Endometrium (tissue), 2 donors: Measurements from ENCODE around the gene PPM1L.
"Not testable (repeated sequence)": the region's sequence is repeated elsewhere in the genome, so short reads cannot be mapped to it uniquely, and the experiment has no call there.

Experiments used
- FAIRE-seq: peaks from 2 replicates; lab custom pipeline; 2012; peaks lifted over from hg19 to GRCh38; lab: Jason Lieb, UNC
- donor health status: control.
- donor health status: control.

Gene PPM1L

DNA sequence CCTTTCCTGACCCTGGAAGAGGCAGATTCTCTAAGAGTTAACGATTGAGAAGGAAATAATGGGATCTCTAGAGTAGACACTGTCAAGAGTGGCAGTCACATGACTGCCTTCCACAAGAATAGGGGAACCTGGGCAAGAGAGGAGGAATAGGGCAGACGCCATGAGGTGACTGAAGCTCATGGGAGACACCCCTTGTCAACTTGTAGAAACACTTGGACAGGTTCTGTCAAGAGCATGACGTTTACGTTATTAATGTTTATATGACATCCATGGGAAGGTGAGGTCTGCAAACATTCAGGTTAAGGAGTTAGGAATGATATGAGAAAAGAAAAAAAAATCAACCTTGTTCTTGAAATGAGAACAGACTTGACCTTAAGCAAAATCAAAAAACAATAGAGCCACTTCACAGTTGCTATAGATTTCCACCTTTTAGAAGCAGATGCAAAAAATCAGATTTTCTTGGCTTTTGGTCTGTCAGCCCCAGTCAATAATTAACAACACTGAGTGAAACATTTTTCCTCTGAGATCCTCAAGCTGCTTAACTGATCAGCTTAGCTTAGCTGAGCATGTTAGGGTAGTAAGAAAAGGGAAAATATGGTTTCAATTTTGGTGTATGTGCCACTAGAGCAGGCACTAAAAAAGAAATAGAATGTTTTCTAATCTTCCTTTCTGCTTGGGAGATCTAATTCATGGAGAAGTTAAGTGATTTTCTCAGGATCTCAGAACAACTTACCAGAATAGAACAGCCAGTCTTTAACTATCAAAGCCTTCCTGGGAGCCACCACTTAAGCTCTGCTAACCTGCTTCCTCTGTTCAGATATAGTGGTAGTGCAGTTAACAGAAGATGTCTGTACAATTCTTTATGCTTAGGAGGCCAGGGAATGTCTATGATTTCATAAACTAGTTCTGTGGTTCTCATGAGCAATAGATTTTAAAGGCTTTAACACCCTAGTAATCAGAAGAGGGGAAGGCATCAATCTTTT, 232.2 kb downstream of the PPM1L start:
- no peak for FAIRE-seq

DNA sequence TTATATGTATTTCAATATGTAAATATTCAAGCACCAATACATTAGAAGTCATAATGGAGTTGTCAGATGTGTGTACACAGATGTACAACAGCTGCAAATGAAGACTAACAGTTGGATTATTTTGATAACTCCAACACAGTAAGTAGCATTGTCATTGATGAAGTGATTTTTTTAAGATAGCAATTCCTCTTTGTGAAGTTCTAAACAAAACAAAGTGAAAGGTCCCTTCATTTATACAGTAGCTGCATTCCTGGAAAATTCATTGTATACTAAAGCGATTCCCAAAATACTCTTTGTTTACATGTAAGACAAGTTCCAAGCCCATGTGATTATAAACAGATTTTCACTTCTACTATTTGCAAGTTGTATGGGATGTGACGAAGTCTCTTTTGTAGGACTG, 234.4 kb downstream of the PPM1L start:
- no peak for FAIRE-seq

DNA sequence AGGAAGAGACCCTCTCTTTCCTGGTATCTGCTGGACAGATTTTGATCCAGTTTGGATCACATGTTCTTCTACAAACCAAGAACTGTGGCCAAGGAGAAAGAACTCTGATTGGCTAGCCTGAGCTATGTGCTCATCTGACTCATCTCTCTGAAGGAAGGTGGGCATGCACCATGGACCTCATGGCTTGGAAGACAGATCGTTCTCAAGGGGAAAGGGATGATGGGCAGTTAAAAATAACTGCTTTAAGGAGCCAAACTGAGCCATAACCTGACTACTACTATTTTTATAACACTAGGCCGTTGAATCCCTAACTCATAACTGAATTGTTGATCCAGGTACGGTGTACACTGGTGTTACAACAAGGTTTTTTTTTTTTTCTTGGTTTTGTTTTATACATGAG, 236.7 kb downstream of the PPM1L start:
- FAIRE-seq: no peak

DNA sequence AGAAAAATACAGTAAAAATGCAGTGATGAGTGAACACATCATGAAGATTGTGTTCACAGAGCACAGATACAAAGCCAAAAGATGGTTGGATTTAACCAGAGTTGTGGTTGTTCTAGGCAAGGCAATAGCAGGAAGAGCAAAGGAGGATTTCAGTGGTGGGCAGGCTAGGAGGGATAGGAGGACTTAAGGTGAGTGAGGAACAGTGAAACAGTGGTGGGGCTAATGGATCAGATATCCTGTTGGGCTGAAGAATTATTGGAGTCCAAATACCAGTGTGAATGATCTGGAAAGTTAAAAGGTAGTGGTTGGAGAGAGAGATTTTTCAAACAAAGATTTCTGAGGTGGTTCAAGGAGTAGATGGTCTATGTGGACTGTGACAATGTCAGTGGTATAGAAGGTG, 240.8 kb downstream of the PPM1L start:
- no peak for FAIRE-seq

DNA sequence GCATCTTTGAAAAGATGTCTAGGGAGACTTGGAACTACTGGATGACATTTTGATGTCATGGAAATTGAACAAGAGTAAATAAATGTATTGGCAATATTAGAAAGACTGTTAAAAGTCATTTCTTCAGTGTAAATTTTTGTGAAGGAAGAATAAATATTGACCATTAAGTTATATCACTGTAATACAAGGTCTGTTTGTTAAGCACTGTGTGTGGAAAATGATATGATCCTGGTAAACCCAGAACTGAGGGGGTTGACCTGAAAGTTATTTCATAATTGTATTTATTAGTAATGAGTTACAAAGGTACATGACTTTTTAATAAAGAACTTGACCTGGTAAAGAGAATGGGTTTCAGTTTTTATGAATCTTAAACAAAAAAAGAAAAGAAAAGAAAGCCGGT, 242.6 kb downstream of the PPM1L start:
- FAIRE-seq: no peak

DNA sequence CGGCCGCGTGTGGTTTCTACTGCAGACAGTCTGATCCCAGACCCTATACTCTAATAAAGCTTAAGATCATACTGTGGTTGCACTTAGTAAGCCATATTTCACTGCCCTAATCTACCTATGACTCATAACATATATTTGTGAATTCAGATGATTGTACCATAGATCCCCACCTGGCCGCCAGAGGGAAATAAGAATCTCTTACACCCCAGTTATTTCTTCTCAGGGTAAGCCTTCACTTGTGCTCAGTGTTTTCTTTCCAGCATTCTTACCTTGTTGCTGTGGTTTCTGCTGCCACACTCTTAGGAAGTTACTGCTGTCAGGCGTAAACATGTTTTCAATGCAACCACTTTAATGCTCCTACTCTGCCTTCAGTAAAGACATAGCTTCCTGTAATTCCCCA, 243.2 kb downstream of the PPM1L start:
- FAIRE-seq: no peak

DNA sequence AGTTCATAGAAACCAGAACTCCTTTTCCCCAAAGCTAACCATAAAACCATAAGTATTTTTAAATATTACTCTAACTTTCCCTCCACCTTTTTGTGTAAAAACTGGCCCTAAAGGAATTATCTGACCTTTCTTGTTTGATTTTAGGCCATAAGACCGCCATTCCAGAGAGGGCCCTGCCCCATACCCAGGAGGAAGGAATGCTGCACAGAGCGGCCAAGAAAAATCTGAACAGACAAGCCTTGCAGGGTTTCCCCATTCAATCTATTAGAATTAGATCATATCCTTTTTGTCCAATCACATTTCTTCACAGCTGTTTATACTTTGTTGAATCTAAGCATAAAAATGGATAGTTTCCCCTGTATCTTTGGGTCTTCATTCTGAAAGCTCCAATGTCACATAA, 252.1 kb downstream of the PPM1L start:
- no peak for FAIRE-seq

DNA sequence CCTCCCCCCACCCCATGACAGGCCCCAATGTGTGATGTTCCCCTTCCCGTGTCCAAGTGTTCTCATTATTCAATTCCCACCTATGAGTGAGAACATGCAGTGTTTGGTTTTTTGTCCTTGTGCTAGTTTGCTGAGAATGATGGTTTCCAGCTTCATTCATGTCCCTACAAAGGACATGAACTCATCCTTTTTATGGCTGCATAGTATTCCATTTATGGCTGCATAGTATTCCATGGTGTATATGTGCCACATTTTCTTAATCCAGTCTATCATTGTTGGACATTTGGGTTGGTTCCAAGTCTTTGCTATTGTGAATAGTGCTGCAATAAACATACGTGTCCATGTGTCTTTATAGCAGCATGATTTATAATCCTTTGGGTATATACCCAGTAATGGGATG, 254.1 kb downstream of the PPM1L start:
- FAIRE-seq: not testable (repeated sequence)

DNA sequence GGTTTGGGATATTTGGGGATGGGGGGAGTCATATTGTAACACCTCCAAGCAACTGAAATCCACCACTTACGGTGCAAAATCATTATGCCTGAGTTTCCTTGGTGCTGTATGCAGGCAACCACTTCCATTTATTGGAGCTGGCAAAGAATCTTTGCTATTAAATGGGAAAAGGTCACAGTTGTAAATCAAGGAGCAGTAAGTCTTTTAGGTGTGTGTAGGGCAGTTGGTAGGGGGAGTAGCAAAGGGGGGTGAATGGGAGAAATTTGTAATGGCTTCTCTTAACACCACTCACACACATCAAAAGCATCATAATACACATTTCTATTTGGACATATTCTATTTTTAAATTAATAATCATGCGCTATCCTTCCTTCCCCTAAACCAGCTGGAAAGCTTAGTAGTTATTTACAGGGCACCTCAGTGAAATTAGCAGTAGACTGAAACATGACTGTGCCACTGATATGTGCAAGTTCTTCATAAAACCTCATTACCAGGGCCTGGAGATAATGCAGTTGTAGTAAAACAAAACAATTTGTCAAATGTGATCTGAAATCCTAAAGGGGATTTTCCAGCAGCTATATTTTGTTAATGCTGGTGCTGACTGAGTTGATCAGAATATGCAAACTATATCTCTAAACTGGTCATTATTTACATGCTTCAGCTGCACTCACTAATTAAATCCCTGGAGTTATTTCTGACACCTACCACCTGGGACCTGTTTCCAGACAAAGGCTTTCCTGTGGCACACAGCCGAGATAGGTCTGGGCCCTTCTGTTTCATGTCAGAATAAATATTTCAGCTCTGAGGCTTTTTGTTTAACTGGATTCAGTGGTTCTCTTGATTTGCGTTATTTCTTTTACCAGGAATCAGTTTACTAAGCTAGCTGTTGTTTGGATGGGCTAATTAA, 259.1 kb downstream of the PPM1L start:
- no peak for FAIRE-seq

DNA sequence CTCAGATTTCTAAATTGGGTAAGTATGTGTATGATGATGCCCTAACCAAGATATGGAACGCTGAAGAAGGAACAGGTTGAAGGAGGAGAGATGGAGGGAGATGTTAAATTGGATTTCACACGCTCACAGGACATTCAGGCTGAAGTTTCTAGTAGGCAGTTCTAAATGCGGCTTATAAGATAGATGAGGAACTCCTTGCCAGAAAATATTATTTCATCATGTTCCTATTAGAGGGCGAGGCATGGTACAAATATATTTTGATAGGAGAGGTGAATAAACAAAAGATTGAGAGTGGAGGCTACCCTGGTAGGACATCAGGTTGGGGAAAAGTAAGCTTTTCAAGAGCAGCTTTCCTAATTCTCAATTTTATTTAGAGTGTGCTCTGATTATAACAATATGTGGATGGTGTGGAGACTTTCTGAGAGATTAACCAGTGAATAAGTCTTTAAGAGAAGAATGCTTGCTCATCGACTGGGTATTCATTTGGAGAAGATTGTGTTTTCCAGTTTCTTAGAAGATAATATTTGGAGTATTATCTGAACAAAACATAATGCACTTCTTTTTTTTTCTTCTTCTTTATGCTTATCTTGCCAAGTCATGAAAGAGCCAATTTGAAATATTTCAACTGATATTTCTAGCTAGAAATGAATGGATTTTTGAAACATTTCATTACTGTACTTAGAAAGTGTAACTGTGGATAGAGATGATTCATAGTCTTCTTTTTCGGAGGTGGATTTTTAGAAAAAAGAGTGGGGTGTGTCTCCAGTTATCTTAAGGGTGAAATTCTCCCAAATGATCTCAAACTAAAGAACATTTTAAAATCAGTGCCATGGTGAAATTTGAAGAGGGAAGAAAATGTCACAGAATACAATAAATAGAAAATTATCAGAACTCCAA, 260.6 kb downstream of the PPM1L start:
- no peak for FAIRE-seq

DNA sequence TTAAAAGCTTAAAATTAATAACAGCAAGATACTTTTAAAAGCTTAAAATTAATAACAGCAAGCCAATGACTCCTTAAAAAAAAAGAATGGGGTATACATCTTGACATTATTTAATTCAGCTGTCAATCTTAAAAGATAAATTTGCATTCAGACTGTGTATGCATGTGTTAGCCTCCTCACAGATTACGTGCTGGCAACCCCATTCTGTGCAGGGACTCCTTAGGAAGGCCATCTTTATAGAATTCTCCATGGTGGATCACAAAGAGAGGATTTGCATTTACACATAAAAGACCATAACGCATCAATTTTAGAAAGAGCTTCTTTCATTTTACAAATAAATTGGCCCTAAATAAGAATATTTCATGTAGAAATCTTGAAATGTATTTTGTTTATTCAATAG, 261.9 kb downstream of the PPM1L start:
- FAIRE-seq: no peak

DNA sequence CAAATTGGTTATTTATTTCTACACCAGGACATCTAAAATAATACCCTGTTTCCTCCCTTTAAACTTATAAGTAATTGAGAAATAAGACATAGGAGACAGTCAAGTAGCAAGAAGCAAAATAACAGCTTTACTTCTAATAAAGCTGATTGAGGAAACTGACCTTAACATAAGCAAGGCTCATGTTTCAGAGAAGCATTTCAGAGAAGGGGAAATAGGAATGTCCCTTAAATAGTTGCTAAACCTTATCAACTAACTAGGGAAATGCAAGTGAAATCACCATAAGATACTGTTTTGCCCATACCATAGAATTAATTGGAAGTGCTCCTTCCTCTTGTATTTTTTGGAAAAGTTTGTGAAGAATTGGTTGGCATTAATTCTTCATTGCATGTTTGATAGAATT, 264.2 kb downstream of the PPM1L start:
- FAIRE-seq: no peak

DNA sequence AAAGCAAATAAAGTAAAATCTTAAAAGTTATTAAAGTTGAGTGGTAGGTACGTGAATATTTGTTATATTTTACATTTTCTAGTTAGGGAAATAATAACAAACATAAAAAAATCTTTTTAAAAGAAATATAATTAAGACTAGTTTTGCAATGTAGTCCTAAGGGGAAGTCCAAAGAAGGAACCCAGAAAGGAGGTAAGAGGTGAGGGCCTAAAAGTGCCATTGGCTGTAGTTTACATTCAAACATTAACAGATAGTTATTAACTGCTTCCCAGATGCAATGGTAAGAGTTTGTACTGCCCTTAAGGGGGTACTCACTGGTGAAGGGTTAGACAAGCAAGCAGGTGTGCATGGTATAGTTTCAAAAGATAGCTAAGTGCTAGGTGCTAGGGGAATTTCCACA, 269.9 kb downstream of the PPM1L start:
- no peak for FAIRE-seq

DNA sequence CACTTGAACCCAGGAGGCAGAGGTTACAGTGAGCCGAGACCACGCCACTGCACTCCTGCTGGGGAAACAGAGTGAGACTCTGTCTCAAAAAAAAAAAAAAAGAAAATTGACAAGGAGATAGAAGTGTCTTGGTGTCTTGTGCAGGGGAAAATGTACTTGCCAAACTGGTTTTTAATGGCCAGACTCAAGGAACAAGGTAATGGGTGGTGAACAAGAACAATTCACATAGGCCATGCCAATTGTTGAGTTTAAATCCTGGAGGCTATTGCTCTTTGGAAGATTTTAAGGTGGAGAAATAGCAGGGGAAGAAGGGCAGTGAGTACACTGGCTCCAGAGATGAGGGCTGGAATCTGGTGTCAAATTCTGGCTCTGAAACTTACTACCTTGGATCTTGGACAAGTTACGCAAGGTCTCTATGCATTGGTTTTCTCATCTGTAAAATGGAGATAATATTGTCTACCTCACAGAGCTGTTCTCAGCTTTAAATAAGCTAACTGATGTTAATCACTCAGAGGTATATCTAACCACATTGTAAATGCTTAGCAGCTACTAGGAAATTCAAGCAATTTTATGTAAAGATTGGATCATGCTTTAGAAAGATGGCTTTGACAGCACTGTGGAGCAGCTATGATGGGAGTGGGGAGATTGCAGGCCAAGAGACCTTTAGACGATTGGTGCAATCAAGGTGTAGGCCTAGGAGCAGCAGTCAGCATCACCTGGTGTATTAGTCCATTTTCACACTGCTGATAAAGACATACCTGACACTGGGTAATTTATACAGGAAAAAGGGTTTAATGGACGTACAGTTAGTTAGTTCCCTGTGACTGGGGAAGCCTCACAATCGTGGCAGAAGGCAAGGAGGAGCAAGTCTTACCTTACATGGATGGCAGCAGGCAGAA, 270.8 kb downstream of the PPM1L start:
- FAIRE-seq: no peak

DNA sequence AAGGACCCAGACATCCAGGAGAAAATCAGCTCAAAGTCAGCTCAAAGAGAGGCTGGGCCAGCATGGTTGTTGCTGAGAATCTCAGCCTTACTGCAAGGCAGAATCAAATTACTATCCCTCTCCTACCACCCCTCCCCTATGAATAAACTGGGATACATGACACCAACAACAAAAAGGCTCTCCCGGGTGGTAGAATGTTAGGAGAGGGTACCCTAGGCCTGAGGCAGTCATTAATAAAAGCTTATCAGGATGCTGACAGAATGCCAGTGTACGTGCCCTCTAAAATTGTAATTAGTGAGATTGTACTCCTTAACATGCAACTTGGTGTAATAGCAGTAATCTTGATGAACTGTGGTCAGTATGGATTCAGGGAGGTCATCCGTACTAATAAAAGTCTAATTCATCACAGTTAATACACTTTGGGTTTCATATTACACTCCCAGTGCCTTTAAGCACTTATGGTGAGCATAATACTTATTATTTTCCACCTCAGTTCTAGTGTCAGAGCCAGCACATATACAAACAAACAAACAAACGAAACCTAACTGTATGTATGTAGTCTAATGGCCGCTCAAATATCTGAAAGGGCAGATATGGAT, 272.6 kb downstream of the PPM1L start:
- no peak for FAIRE-seq

DNA sequence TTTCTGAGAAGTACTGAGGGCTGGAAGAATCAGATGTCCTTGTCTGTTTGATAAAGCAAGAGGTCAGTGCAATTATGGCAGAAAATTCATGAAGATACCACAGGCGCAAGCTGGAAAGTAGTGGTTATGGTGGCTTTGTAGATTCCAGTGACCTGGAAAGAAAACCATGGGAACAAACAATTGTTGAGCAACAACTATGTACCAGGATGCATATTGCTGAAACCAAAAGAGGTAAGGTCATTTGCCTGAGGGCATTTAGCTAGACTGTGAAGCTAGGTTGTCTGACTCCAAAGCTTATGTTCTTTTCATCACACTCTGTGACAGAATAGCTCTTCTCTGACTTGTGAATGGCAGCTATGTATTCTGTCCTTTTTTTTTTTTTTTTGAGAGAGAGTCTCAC, 275.1 kb downstream of the PPM1L start:
- FAIRE-seq: no peak

DNA sequence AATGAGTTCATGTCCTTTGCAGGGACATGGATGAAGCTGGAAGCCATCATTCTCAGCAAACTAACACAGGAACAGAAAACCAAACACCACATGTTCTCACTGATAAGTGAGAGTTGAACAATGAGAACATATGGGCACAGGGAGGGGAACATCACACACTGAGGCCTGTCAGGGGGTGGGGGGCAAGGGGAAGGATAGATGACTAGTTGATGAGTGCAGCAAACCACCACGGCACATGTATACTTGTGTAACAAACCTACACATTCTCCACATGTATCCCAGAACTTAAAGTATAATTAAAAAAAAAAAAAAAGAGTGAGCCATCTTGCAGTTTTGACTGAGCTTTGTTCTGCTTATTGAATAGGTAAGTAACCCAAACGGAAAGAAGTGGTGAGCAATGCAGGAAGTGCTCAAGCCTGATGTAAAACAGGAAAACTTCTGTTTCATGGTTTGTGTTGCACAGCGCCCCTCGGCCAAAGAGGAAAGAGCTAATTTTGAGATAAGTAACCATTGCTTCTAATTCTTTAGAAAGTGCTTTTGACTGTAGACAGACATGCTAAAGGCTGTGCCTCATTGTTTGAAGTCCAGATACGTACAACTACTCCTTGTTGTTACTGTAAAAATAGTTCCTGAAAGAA, 279.0 kb downstream of the PPM1L start:
- FAIRE-seq: not testable (repeated sequence)

DNA sequence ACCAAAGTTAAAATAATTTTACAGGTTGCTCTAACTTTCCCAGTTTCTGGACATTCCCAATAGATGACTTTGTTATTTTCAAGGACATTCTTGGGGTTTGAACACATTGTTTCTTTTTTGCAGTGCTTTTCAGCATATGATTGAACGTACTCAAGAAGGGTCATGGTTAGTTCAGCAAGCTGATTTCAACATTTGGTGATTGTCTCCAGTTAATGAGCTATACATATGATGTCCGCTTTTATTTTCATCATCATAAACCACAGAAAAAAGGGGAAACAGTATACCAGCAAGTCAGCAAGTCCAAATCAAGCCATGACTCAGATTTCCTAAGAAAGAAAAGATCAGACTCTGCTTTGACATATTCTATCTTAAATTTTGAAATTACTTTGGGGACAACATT, 279.7 kb downstream of the PPM1L start:
- FAIRE-seq: no peak

DNA sequence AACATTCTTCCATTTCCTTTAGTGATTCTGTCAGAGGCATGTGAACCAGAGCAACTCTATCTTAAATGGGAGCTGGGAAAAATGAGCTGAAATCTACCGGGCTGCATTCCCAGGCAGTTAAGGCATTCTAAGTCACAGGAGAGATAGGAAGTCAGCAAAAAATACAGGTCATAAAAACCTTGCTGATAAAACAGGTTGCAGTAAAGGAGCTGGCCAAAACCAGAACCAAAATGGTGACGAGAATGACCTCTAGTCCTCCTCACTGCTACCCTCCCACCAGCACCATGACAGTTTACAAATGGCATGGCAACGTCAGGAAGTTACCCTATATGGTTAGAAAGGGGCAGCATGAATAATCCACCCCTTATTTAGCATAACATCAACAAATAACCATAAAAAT, 282.7 kb downstream of the PPM1L start:
- no peak for FAIRE-seq

DNA sequence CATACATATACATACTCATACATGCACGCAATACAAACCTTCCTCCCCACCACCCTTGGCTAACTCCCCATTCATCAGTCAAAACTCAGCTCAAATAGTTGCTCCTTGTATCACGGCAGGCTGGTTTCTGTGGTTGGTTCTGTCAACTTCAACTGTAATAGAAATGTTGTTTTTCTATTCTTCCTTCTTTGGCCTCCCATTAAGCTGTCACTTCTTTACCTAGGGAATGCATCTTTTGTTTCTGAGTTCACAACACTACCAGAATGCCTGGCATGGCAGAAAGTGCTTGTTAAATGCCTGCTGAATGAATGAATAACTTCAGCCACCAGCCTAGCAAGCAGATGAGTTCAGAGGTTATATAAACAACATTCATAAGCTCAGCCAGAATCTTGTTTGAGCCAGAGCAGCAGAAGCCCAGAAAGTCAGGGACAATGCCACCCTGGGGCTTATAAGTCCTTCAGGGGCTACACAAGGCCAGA, 286.0 kb downstream of the PPM1L start:
- FAIRE-seq: no peak
